ENCODE measurements around the gene BID.

The BID gene

GRCh38 chr22:17803609-17804270 lies 29.5 kb upstream of the BID start:
- H3K27me3 ChIP-seq (ENCODE audit: insufficient read depth, poor library complexity, severe bottlenecking) = no peaks in the 10 kb centered on the region
- no peak for DNase-seq (ENCODE audit: low read depth in 1 of 2, low spot score in 1 of 2)
- H3K27ac ChIP-seq (replicated peaks) = no peak overlapping the region
- no peak overlapping the region for H3K4me3 ChIP-seq (replicated peaks; ENCODE audit: insufficient read depth, low read length)
- TF ChIP-seq SPI1 (IDR thresholded peaks at IDR 0.05; ENCODE audit: borderline replicate concordance, low read depth) (no peak), CTCF (IDR thresholded peaks at IDR 0.05; ENCODE audit: insufficient read depth, low read length) (no peak), REST (IDR thresholded peaks at IDR 0.05; ENCODE audit: insufficient replicate concordance, low read depth) (no peak), GABPA (IDR thresholded peaks at IDR 0.05; ENCODE audit: low read depth) (no peak), POLR2AphosphoS5 (IDR thresholded peaks at IDR 0.05; ENCODE audit: low read depth) (no peak)

- H3K27ac ChIP-seq (replicated peaks) = no peak overlapping the region
- DNase-seq (ENCODE audit: low read depth in 1 of 2, low spot score in 1 of 2) = no peak
- no peak overlapping the region for H3K4me3 ChIP-seq (replicated peaks; ENCODE audit: insufficient read depth, low read length)
- no peaks in the 10 kb centered on the region for H3K27me3 ChIP-seq (ENCODE audit: insufficient read depth, poor library complexity, severe bottlenecking)
- TF ChIP-seq GABPA (IDR thresholded peaks at IDR 0.05; ENCODE audit: low read depth) (no peak), REST (IDR thresholded peaks at IDR 0.05; ENCODE audit: insufficient replicate concordance, low read depth) (no peak), SPI1 (IDR thresholded peaks at IDR 0.05; ENCODE audit: borderline replicate concordance, low read depth) (no peak), CTCF (IDR thresholded peaks at IDR 0.05; ENCODE audit: insufficient read depth, low read length) (no peak), POLR2AphosphoS5 (IDR thresholded peaks at IDR 0.05; ENCODE audit: low read depth) (no peak)
These were observed 28.6 kb upstream of the BID start for GRCh38 chr22:17802822-17803221.

- Histone ChIP-seq H3K27ac (replicated peaks) (no peak overlapping the region), H3K4me3 (replicated peaks; ENCODE audit: insufficient read depth, low read length) (no peak overlapping the region), H3K27me3 (ENCODE audit: insufficient read depth, poor library complexity, severe bottlenecking) (no peaks in the 10 kb centered on the region)
- no peak for DNase-seq (ENCODE audit: low read depth in 1 of 2, low spot score in 1 of 2)
- TF ChIP-seq SPI1 (IDR thresholded peaks at IDR 0.05; ENCODE audit: borderline replicate concordance, low read depth) (no peak), POLR2AphosphoS5 (IDR thresholded peaks at IDR 0.05; ENCODE audit: low read depth) (no peak), REST (IDR thresholded peaks at IDR 0.05; ENCODE audit: insufficient replicate concordance, low read depth) (no peak), CTCF (IDR thresholded peaks at IDR 0.05; ENCODE audit: insufficient read depth, low read length) (no peak), GABPA (IDR thresholded peaks at IDR 0.05; ENCODE audit: low read depth) (no peak)
These were observed 28.1 kb upstream of the BID start for GRCh38 chr22:17802411-17802810.
